ENCODE data around the gene BFAR.
"Not testable (repeated sequence)": the region's sequence is repeated elsewhere in the genome, so short reads cannot be mapped to it uniquely, and the experiment has no call there.

Gene BFAR

DNA sequence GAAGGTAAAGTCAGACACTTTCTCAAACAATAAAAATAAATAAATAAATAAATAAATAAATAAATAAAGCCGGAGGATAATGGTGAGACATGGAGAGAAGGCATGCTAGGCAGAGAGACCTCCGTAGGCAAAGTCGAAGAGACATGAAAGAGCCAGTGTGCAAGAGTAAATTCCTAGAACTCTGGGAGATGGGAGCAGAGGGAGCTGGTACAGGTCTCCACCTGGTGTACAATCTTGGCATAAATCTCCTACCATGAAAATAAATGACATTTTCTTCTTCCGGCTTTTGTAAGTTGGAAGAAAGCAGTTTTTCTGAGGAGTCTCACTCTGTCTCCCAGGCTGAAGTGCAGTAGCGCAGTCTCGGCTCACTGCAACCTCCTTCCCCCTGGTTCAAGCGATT is 69.1 kb downstream of the BFAR start:
- DNase-seq = not testable (repeated sequence)

DNA sequence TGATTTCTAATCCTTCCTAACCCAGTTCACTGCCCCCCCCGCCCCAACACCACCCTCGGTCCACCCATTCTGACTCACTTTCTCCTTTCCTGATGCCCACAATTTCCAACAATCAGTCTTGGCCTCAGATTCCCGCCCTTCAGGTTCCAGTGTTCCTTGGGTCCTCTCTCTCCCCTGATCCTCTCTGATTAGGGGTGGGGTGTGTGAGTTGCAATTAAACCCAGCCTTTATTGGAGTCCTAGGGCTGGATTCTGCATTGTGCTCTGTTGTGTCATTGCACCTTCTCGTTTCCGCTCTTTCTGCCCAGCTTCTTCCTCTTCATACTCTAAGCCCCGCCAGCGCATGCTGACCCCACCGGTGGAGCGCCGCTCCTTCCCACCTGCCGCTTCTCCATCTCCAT is 69.9 kb downstream of the BFAR start:
- not testable (repeated sequence) for DNase-seq

GRCh38 chr16:14703156-14704011 is 70.6 kb downstream of the BFAR start, which contains the start of gene NPIPA3:
TSS of gene NPIPA3 (plus strand) at chr16:14703411. CDS start at chr16:14708944, 5,533 bp downstream.
- DNase-seq = not testable (repeated sequence)

All from right hindlimb (tissue), 1 donor.